Neural progenitor cell (in vitro differentiated cells): ENCODE measurements around the gene PDF. TPM values are rescaled to one million over a fixed set of nuclear protein-coding genes. Genes with fewer than 3 reads are reported as not detected.

ENCODE experiments used
- DNase-seq: peaks from one replicate; pipeline ENCODE4 v3.0.0-alpha.2; 2016; ENCODE audit warnings: low spot score
- H2AFZ ChIP-seq: fragments of 200-600 bp; sonication (generic); replicated peaks from 2 replicates; pipeline ENCODE4 v1.6.1; 2016; ENCODE audit warnings: antibody characterized with exemption
- H3F3A ChIP-seq: fragments of 200-600 bp; sonication (generic); 2 replicates; pipeline ENCODE4 v1.6.1; 2016; ENCODE audit warnings: antibody characterized with exemption, low read depth
- H3K27ac ChIP-seq: fragments of 200-600 bp; sonication (generic); 2 replicates; pipeline ENCODE4 v1.5.1; 2016; ENCODE audit warnings: mild to moderate bottlenecking
- H3K27me3 ChIP-seq: fragments of 200-600 bp; sonication (generic); 2 replicates; pipeline ENCODE4 v1.6.1; 2016; ENCODE audit warnings: mild to moderate bottlenecking, moderate library complexity
- H3K36me3 ChIP-seq: fragments of 200-600 bp; sonication (generic); 2 replicates; pipeline ENCODE4 v1.5.1; 2016
- H3K4me1 ChIP-seq: fragments of 200-600 bp; sonication (generic); 2 replicates; pipeline ENCODE4 v1.6.1; 2016; ENCODE audit warnings: mixed run types
- H3K4me2 ChIP-seq: fragments of 200-600 bp; sonication (generic); 2 replicates; pipeline ENCODE4 v1.6.1; 2016
- H3K4me3 ChIP-seq: fragments of 200-600 bp; sonication (generic); 2 replicates; pipeline ENCODE4 v1.5.1; 2016
- H3K79me2 ChIP-seq: fragments of 200-600 bp; sonication (generic); 2 replicates; pipeline ENCODE4 v1.6.1; 2016; ENCODE audit warnings: low read depth
- H3K9ac ChIP-seq: fragments of 200-600 bp; sonication (generic); 2 replicates; pipeline ENCODE4 v1.6.1; 2016
- H3K9me3 ChIP-seq: fragments of 200-600 bp; sonication (generic); 2 replicates; pipeline ENCODE4 v1.5.1; 2016; ENCODE audit warnings: low read depth
- H4K20me1 ChIP-seq: fragments of 200-600 bp; sonication (generic); 2 replicates; pipeline ENCODE4 v1.6.1; 2016; ENCODE audit warnings: low read depth
- H3K27ac Mint-ChIP-seq: 3 replicates; pipeline ENCODE4 v1.8.0; 2021; ENCODE audit warnings: mixed read lengths
- H3K27me3 Mint-ChIP-seq: 2 replicates; pipeline ENCODE4 v1.8.0; 2022; ENCODE audit warnings: low read depth, mild to moderate bottlenecking, inconsistent platforms, moderate library complexity, mixed read lengths; ENCODE audit not compliant: insufficient read depth
- H3K36me3 Mint-ChIP-seq: 3 replicates; pipeline ENCODE4 v1.8.0; 2021; ENCODE audit warnings: mixed read lengths
- H3K4me1 Mint-ChIP-seq: 3 replicates; pipeline ENCODE4 v1.8.0; 2021; ENCODE audit warnings: mixed read lengths
- H3K4me3 Mint-ChIP-seq: 3 replicates; pipeline ENCODE4 v1.8.0; 2021; ENCODE audit warnings: mild to moderate bottlenecking, moderate library complexity, mixed read lengths
- H3K9me3 Mint-ChIP-seq: 3 replicates; pipeline ENCODE4 v1.8.0; 2020; ENCODE audit warnings: mixed read lengths
- CTCF ChIP-seq: fragments of 200-600 bp; sonication (generic); IDR thresholded peaks from 2 replicates; pipeline ENCODE4 v1.5.1; 2017; ENCODE audit warnings: antibody characterized with exemption, mild to moderate bottlenecking
- EZH2 ChIP-seq: fragments of 200-600 bp; sonication (generic); IDR thresholded peaks from 2 replicates; pipeline ENCODE4 v1.6.1; 2017; ENCODE audit warnings: antibody characterized with exemption, mild to moderate bottlenecking, moderate library complexity
- EZH2phosphoT487 ChIP-seq: fragments of 200-600 bp; sonication (generic); IDR thresholded peaks from 2 replicates; pipeline ENCODE4 v1.6.1; 2017; ENCODE audit warnings: antibody characterized with exemption
- total RNA-seq: library from RNA; depleted of rRNA; stranded (reverse); fragments of >200 nt; gene quantifications from 2 replicates; pipeline ENCODE4 v1.2.3, GENCODE V29; 2015; ENCODE audit warnings: low replicate concordance

Gene PDF
- total RNA-seq, 1 donor from 2014 or later = 12.9 TPM

GRCh38 chr16:69334696-69335095, 4.3 kb upstream of the PDF start:
- peaks cover 64% of the 10 kb centered on the region for H3K79me2 ChIP-seq
- no peak overlapping the region for H2AFZ ChIP-seq
- Mint-ChIP-seq H3K36me3 (peaks cover 30% of the 10 kb centered on the region), H3K4me1 (peaks cover 22% of the 10 kb centered on the region), H3K27me3 (peaks cover 2% of the 10 kb centered on the region), H3K9me3 (no peaks in the 10 kb centered on the region), H3K27ac (no peak overlapping the region), H3K4me3 (no peak overlapping the region)
- no peak overlapping the region for H3K27ac ChIP-seq
- no peak overlapping the region for H3K4me3 ChIP-seq
- no peaks in the 10 kb centered on the region for H3K36me3 ChIP-seq
- H3K4me1 ChIP-seq = peaks cover 14% of the 10 kb centered on the region
- H3F3A ChIP-seq = peaks cover 27% of the 10 kb centered on the region
- H3K4me2 ChIP-seq = no peak overlapping the region
- H4K20me1 ChIP-seq = peaks cover 6% of the 10 kb centered on the region
- no peaks in the 10 kb centered on the region for H3K27me3 ChIP-seq
- no peak for TF ChIP-seq CTCF
- no peak for TF ChIP-seq EZH2phosphoT487
- no peak for TF ChIP-seq EZH2
- no peak overlapping the region for H3K9ac ChIP-seq
- DNase-seq = no peak
- H3K9me3 ChIP-seq = no peaks in the 10 kb centered on the region

GRCh38 chr16:69329369-69330285, 761 bp downstream of the PDF start:
- DNase-seq = peak; percentile 55
- H3K4me1 Mint-ChIP-seq = peaks cover 20% of the 10 kb centered on the region
- Histone ChIP-seq H3K9me3 (no peaks in the 10 kb centered on the region), H3K4me2 (peak overlapping the region; percentile 99), H3K36me3 (peaks cover 3% of the 10 kb centered on the region), H4K20me1 (peaks cover 55% of the 10 kb centered on the region), H3K27me3 (no peaks in the 10 kb centered on the region), H3K9ac (peak overlapping the region; percentile 69), H3F3A (peaks cover 34% of the 10 kb centered on the region), H2AFZ (no peak overlapping the region), H3K27ac (no peak overlapping the region), H3K4me1 (peaks cover 22% of the 10 kb centered on the region), H3K79me2 (peaks cover 86% of the 10 kb centered on the region), H3K4me3 (peak overlapping the region; percentile 79)
- H3K27ac Mint-ChIP-seq = no peak overlapping the region
- peak overlapping the region; percentile 86 for H3K4me3 Mint-ChIP-seq
- peaks cover 30% of the 10 kb centered on the region for H3K36me3 Mint-ChIP-seq
- no peaks in the 10 kb centered on the region for H3K9me3 Mint-ChIP-seq
- peaks cover 2% of the 10 kb centered on the region for H3K27me3 Mint-ChIP-seq
- TF ChIP-seq EZH2 (peak; percentile 24), CTCF (no peak)

- DNase-seq = no peak
- peaks cover 3% of the 10 kb centered on the region for H3K36me3 ChIP-seq
- H3K4me3 ChIP-seq = peak overlapping the region; percentile 79
- H3K79me2 ChIP-seq = peaks cover 88% of the 10 kb centered on the region
- no peak overlapping the region for H3K27ac Mint-ChIP-seq
- H3K27me3 ChIP-seq = no peaks in the 10 kb centered on the region
- H3K4me2 ChIP-seq = peak overlapping the region; percentile 99
- peaks cover 26% of the 10 kb centered on the region for H3K36me3 Mint-ChIP-seq
- peak overlapping the region; percentile 69 for H3K9ac ChIP-seq
- peaks cover 22% of the 10 kb centered on the region for H3K4me1 ChIP-seq
- no peak for TF ChIP-seq CTCF
- TF ChIP-seq EZH2 = no peak
- no peak for TF ChIP-seq EZH2phosphoT487
- peaks cover 20% of the 10 kb centered on the region for H3K4me1 Mint-ChIP-seq
- H2AFZ ChIP-seq = no peak overlapping the region
- peaks cover 2% of the 10 kb centered on the region for H3K27me3 Mint-ChIP-seq
- H3K4me3 Mint-ChIP-seq = peak overlapping the region; percentile 86
- peaks cover 34% of the 10 kb centered on the region for H3F3A ChIP-seq
- H3K9me3 ChIP-seq = no peaks in the 10 kb centered on the region
- H3K27ac ChIP-seq = no peak overlapping the region
- H3K9me3 Mint-ChIP-seq = no peaks in the 10 kb centered on the region
- peaks cover 62% of the 10 kb centered on the region for H4K20me1 ChIP-seq
These were observed 1.5 kb downstream of the PDF start for GRCh38 chr16:69328854-69329316.
